Cardiac septum (tissue), 1 donor: ENCODE data around the gene TEX264. TPM values are rescaled to one million over a fixed set of nuclear protein-coding genes. Genes with fewer than 3 reads are reported as not detected.

ENCODE experiments used
- DNase-seq: peaks from one replicate; pipeline ENCODE4 v3.0.0-alpha.2; 2020; ENCODE audit warnings: low spot score
- intact Hi-C: fragments of 100-400 bp; cut with DNase I; formaldehyde crosslinking; loops from one replicate; pipeline ENCODE4 v1.14.0; 2022
- total RNA-seq: library from RNA; stranded (reverse); fragmentation: NEBNext Ultra II Directional; extraction: Animal tissue kit (Norgen Biotek cat#: 25700); gene quantifications from one replicate; pipeline ENCODE4 v1.2.1, GENCODE V29; 2021
- donor health status: DM: no; HTN: no; CAD: no.

TEX264 gene
- total RNA-seq, 1 donor from 2014 or later = 28.8 TPM

DNA sequence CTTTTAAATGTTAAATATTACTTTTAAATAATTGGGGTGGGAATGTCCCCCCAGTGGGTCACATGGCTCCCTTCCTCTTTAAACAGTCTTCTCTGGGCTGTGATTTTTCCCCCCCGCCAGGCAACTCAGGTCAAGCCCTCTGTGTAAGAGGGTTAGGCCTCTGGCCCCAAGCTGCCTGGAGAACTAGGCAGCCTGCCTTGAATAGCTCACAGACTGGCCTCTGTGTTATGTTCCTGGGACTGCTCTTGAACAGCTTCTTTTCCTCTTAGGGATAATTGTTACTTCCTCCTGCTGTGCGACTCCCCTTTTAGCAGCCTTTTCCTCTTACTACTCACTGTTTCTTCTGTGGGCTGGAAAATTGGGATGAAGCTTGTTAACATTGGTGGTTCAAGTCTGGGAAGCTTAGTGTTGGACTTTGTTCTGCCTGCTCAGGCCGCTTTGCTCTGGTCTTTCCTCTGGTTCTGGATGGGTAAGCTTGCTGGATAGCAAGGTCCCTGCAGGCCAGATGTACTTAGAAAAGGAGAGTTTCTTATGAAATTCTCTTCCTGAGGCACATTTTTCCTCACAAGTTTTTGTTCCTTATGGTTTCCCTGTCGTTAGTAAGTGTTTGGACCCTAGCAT is 2.2 kb downstream of the TEX264 start:
- intact Hi-C loops = loop anchor here (5.0 kb wide), 1 partner anchor 136 kb away; the partner anchor contains the start of gene RAD54L2
- peak; percentile 71 for DNase-seq

DNA sequence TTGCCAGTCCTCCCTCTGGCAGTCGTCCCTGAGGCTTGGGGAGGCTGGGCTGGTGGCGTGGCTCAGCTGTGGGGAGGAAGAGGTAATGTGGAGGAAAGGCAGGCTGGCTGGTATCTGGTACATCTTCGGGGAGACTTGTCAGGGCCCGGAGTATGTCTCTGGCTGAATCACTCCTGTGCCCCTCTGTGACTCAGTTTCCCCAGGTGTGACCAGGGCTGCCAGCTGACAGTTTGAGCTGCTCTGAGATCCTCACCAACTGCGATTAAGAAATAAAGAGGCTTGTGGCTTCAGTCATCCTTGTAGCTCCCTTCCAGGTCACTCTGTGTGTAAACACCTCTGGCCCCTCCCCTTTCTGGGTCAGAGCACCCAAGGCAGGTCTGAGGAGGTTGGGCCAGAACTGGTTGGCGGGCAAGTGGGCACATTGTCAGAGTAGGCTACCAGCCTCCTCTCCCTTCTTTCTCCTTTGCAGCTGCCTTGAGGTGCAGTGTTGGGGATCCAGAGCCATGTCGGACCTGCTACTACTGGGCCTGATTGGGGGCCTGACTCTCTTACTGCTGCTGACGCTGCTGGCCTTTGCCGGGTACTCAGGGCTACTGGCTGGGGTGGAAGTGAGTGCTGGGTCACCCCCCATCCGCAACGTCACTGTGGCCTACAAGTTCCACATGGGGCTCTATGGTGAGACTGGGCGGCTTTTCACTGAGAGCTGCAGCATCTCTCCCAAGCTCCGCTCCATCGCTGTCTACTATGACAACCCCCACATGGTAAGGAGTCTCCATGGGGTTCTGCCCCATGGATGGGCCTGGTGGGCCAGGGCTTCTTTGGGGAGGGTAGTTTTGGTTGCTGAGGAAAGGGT is 3.0 kb downstream of the TEX264 start:
- DNase-seq = peak; percentile 71
- intact Hi-C loops = loop anchor here (5.0 kb wide), 1 partner anchor 137 kb away; the partner anchor contains the start of gene RAD54L2

DNA sequence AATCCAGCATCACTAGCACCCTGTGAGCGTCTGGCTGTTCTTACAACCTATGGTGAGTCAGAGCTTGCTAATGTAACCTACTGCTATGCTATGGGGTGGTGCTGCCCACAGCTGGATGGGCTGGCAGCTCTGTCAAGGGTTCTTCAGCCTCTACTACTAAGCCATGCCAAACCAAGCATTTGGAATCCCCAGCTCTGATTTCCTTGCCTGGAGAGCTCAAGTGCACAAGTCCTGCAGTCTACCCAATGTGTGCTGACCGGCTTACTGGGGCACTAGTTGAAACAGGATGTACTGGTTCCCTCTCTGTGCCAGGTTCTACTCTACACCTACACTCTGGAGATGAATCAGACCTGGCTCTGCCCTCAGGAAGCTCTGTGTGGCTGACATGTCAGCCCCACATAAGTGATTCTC is 4.2 kb downstream of the TEX264 start:
- intact Hi-C loops = no loop called here
- no peak for DNase-seq

DNA sequence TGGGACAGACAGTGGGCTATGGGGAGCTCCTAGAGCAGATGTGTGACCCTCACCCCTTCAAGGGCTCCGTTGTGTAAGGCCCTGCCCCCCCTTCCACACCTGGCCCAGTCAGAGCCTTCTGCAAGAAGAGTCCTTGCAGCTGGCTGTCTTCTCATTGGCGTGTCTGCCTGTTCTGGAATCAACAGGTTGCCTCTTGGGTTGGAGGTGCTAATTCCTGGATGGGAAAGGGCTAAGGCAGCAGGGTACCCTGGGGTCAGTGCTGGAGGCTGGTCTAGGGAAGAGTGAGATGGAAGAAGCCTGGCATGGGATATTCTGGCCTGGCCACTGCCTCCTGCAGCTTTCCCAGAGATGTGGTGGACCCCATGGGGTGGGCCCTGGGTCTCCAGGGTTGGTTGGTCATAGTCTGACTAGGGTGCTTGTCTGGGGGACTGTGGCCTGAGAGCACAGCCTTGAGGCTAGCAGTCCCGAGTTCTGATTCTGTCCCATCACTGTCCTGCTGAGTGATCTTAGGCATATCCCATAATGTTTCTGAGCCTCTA is 5.1 kb downstream of the TEX264 start:
- intact Hi-C loops = no loop called here
- DNase-seq = no peak

DNA sequence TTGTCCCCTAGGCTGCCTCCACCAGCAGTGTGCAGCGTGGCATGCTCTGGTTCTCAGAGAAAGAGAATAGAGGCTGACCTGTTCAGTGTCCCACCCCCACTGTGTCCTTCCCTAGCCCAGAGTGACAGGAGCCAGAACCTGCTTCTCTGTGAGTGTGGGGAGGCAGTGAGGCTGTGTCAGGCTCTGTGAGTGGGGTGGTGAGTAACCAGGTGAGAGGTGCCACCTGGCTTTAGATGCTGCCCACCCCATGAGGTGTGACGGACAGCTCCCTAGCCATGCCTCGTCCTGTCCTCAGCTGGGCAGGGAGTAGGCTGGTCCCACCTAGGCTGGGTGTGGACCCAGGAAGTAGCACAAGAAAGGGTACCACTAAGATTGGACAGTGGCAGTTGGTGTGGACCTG is 6.3 kb downstream of the TEX264 start:
- DNase-seq = no peak
- intact Hi-C loops = no loop called here

DNA sequence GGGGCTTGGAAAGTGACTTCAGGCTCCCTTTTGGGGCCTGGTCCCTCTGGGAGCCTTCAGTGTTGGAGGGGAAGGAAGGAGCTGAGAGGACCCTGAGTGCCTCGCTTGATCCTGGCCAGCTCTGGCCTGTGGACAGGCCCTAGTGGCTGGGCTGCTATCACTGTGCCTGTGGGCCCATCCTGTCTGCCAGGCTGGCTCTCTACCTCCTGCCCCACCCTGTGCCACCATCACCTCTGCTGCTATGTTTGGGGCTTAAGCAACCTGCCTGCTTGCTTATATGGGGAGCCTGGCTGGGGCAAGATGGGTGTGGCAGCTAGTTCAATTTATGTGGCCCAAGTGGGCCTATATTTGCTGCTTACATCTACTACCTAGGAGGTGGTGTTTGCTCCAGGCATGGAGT is 7.1 kb downstream of the TEX264 start:
- no peak for DNase-seq
- intact Hi-C loops = no loop called here

DNA sequence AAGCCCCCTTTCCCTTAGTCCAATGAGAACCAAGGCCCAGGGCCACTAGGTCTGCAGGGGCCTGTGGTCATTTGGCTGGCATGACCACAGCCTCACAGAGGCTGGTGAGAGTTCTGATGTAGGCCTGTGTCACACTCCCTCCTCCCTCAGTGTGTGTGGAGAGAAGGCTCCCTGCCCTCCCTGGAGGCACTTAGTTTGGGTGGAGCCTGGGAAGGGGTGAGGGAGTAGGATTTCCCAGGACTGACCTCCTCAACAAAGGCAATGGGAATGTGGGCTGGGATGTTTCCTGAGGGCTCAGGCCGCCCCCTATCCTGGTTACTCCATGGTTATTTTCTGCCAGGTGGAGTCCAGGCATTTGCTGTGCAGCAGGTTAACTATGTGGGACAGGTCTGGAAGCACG is 7.6 kb downstream of the TEX264 start:
- intact Hi-C loops = no loop called here
- no peak for DNase-seq

DNA sequence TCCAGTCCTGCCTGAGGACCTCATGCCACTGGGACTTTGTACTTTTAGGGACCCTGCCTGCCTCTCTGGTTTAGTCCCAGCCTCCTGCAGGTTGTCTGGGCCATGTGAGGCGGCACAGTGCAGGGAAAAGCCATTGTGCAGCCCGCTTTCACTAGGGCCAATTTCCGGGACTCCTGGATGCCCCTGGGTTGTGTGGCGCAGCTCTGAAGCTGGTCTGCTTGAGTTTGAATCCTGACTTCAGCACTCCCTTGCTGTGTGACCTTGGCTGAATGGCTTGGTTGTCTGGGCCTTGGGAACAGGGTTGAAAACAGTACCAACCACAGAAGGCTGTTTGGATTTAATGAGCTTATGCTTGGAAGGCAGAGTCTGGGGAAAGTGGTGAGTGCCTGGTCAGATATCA is 8.3 kb downstream of the TEX264 start:
- DNase-seq = no peak
- intact Hi-C loops = no loop called here

DNA sequence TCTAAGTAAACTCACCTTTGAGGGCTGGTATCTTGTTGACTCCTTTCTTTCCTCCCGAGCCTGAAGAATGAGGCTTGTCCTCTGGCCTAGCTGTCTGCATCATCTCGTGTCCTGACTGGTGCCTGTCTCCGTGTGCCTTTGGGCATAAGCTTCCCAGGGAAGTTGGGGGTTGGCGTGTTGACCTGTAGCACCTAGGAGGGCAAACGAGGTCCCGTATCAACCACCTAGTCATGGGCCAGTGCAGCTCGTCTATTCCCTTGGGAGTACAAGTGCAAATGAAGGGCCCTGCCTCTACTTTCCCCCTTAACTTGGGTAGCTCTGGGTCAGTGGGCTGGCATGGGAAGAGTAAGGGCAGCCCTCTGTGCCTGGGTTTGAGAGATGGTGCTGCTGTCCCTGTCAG is 8.7 kb downstream of the TEX264 start:
- intact Hi-C loops = loop anchor here (5.0 kb wide), 1 partner anchor 287 kb away; the partner anchor contains the start of gene RBM15B
- DNase-seq = no peak

DNA sequence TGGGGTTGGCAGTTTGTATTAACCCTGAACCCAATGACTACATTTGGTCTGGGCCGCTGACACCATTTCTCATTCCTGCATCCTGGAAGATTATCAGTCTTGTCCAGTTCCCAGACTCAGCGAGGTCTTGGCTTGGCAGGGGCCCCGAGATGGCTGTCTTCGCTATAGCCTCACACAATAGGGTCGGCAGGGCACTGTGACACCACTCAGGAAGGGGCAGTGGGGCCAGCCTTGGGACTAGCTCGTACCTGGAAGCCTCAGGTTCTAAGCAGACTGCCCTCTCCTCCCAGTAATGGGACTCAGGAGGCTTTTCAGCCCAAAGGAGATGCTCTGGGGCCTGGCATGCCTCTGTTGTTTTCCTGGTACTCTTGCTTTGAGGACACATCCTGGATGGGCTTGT is 9.1 kb downstream of the TEX264 start:
- intact Hi-C loops = loop anchor here (5.0 kb wide), 1 partner anchor 288 kb away; the partner anchor contains the start of gene RBM15B
- DNase-seq = no peak

DNA sequence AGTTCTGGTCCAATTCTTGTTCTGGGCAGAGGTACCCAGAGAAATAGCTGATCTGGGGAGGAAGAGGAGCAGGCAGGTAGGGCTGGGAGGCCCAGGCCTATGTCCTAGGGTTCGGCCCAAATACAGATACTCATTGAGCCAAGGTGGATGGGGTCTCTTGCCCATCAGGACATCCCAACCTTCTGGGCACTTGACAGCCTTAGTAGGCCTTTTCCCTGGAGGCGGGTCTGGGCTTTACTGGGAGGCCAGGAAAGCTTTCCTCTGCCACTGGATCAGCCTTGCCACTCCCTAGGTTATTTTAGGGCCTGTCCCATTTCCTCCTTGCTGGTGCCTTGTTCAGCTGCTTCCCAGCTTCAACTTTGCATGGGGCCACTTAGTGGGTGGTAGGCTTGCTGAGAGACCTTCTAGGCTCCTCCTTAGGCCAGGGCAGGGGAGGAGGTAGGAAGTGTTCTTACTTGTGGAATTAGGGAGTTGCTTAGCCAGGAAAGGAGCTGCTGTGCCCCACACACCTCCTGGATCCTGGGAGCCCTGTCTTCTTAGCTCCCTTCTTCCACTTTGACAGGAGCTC is 9.7 kb downstream of the TEX264 start:
- intact Hi-C loops = loop anchor here (5.0 kb wide), 1 partner anchor 288 kb away; the partner anchor contains the start of gene RBM15B

DNA sequence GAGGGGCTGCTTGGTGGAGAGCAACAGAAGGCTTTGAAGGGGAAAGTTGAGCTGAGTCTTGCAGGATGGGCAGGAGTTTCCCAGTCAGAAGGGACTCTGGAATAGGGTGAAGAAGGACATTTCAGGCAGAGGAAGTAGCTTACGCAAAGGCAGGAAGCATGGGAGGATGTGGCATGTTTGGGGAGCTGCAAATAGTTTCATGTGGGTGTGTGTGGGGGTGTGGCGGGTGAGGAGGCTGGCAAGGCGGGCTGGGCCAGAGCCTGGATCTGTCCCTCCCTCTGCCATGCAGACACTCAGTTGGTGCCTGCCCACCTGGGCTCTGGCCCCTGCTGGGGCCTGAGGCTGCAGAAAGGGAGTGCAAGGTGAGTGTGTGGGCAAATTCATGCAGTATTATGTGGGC is 10.4 kb downstream of the TEX264 start:
- DNase-seq = no peak
- intact Hi-C loops = loop anchor here (5.0 kb wide), 1 partner anchor 289 kb away; the partner anchor contains the start of gene RBM15B

More for the DNA sequence above, 9.7 kb downstream of the TEX264 start:
- no peak for DNase-seq

DNA sequence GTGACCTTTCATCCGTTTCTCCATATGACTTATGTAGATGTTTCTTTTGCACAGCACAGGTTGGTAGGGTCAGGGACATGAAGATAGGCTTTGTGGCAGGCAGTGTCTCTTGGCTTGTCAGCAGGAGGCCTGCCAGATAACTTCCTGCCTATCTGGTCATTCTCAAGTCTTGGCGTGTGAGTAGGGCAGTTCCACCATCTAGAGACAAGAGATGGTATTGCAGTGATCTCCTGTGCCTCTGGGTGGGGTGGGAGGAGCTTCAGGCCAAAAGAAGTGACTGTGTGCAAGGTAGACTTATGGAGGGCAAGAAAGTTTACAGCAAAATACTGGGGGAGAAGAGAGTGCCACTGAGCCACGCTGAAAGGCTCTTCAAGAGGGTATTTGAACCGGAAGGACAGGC is 11.0 kb downstream of the TEX264 start:
- no peak for DNase-seq
- intact Hi-C loops = loop anchor here (5.0 kb wide), 1 partner anchor 290 kb away; the partner anchor contains the start of gene RBM15B

DNA sequence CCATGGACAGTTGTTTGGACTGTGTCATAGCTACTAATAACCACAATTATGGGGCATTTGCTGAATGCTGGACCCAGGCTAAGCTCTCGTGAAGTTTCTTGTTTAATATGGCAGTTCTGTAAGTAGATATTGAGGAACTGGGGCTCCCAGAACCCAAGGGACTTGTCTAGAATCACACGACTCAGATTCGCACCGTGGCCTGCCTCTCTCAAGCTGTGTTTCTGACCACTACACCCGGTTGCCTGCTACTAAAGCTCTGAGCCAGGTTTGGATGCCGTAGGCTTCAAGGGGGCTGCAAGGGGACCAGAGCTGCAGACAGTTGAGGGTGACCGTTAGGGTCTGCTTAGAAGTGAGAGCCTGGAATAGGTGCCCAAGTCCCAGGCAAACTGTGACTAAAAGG is 11.5 kb downstream of the TEX264 start:
- intact Hi-C loops = loop anchor here (5.0 kb wide), 1 partner anchor 290 kb away; the partner anchor contains the start of gene RBM15B
- no peak for DNase-seq

DNA sequence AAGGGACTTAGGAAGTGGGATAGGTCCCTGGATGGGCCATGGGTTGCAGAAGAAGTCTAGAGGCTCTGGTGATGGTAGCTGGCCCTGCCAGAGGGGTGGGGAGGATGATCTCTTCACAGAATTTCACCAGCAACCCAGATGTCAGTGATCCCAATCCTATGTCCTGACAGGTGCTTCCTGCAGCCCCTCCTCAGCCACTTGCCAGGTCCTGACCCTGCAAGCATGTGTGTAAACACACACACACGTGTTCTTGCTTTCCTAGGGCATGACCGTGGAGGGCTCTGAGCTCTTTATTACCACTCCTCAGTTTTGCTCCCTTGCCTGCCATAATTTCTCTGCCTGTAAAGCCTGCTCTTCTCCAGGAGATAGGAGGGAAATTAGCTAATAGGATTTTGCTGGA is 12.5 kb downstream of the TEX264 start:
- intact Hi-C loops = loop anchor here (5.0 kb wide), 1 partner anchor 291 kb away; the partner anchor contains the start of gene RBM15B
- no peak for DNase-seq

DNA sequence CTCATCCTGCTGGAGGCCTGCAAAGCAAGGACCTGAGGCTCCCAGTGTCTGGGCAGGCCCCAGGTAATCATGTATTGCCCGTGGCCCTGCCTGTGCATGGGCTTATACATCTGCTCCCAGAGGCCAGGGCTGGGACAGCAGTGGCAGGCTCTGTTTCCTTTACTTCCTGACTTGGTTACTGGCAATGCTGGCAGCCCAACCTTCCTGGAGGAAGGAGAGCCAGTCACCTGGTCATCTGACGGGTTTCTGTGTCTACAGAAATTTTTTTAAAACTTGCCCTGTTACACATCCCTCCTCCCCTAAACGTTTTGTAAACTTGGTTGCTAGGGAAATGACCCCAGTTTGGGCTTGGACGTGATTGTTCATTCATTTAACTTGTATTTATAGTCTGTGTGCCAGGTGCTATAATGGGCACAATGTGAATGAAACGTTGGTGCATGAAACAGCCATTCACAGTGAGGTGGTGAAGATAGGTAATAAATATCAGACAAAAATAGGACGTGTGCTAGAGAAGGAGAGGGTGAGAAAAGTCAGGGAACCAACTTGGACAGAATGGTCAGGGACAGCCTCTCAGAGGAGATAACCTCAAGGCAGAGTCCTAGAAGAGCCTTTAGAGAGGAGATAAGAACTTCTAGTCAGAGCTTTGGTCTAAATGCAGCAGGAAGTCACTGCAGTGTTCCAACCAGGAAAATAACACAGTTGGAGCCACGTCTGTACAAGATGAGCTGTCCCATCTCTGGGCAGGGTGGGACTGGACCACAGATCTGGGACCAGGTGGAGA is 14.1 kb downstream of the TEX264 start:
- intact Hi-C loops = loop anchor here (5.0 kb wide), 1 partner anchor 293 kb away; the partner anchor contains the start of gene RBM15B
- no peak for DNase-seq

DNA sequence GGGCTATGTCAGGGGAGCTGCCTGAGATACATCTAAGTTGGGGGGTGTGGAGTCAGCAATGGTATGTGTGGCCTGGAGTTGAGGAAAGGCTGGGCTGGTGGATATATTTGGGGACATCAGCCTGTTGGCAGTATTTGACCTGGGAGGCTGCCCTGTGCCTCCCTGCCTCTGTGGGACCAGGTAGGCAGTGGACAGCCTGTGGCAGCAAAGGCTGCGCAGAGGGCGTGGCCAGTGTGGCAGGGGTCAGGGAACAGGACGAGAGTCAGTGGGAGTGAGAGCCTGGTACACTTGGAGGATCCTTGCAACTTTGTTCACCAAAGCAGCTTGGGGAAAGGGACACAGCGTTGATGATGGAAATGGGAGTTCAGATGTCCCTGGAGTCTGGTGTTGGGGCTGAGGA is 15.0 kb downstream of the TEX264 start:
- DNase-seq = no peak
- intact Hi-C loops = loop anchor here (2.0 kb wide), 1 partner anchor 15 kb away; the partner anchor contains the start of gene TEX264

DNA sequence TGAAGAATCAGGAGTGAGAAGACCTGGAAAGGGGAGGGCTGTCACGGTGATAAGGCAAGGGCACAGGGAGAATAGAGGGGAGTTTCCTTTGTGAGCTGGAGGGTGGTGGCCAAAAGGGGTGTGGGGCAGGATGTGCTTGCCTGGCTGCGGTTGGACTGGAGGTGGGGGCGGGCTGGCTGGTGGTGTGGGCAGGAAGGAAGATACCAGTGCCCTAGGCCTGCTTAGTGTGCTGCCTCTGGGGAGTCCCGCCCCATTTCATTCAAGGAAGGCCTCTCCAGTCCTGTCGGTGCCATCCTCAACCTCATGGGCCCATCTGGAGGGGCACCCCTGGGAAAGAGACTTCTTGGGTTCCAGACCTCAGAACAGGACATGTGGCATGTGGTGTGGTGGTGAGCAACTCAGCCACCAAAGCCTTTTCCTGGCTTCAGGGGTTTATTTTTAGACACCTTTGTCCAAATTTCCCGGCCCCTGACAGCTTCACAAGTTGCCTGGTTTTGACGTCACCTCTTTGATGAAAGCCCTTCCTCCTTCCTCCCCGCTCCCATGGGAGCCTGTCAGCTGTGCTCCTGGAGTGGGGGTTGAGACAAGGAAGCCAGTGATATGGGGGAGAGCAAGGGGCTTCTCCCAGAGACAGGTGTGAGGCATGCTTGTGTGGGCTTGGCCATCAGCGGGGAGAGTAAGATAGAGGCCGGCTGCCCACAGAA is 15.6 kb downstream of the TEX264 start:
- peak; percentile 91 for DNase-seq
- intact Hi-C loops = loop anchor here (2.0 kb wide), 1 partner anchor 16 kb away; the partner anchor contains the start of gene TEX264
